Measurements from ENCODE around the gene TEKT3.

Gene TEKT3

DNA sequence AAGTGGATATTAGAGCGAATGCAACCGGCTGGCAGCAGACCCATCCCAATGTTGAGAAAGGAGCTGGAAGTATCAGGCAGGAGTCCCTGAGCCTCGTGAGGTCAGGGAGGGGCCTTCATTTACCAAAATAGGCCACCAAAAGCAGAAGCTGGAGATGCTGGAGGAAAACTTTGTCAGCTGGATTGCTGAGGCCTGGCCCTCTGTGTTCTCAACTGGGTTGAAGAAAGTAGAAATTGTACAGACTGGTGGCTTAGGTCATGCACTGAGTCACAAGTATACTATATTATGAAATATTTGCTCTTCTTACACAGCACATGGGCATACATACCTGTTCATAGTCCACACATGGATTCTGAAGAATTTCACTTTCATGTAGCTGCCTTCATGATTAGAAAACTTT, 23.2 kb upstream of the TEKT3 start:
- TF ChIP-seq, protein P1, sequence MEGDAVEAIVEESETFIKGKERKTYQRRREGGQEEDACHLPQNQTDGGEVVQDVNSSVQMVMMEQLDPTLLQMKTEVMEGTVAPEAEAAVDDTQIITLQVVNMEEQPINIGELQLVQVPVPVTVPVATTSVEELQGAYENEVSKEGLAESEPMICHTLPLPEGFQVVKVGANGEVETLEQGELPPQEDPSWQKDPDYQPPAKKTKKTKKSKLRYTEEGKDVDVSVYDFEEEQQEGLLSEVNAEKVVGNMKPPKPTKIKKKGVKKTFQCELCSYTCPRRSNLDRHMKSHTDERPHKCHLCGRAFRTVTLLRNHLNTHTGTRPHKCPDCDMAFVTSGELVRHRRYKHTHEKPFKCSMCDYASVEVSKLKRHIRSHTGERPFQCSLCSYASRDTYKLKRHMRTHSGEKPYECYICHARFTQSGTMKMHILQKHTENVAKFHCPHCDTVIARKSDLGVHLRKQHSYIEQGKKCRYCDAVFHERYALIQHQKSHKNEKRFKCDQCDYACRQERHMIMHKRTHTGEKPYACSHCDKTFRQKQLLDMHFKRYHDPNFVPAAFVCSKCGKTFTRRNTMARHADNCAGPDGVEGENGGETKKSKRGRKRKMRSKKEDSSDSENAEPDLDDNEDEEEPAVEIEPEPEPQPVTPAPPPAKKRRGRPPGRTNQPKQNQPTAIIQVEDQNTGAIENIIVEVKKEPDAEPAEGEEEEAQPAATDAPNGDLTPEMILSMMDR (IDR thresholded peaks at IDR 0.05): no peak

DNA sequence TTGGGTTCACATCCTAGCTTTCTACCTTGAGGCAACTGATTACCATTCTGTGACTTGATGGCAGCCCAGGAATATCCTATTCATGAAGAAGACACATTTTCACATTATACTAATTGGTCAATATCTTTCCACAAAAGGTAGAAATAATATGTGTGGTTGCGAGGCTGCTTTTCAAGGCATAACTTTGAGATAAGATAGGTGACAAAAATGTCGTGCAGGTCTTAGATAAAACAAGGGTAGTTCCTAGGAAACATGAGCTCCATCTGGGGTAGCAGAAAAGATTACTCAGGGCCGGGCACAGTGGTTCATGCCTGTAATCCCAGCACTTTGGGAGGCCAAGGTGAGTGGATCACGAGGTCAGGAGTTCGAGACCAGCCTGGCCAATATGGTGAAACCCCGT, 22.3 kb upstream of the TEKT3 start:
- TF ChIP-seq, protein P1 (IDR thresholded peaks at IDR 0.05): no peak

DNA sequence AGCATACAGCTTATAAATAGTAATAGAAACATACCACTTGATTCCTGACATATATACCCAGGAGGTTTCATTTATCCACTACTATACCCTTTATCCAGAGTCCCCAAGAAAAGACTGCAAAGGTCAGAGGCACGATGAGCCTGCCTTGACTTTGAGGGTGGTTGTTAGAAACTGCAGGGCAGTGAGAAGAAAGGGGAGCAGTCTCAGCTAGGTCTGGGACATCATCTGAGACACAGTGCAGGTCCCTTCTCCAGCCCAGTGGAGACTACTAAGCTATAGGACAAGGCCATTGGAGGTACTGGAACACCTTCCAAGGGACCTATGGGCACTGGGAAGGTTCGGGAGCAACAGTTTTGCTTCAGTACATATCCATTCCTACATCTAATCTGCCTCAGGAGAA, 20.2 kb upstream of the TEKT3 start:
- TF ChIP-seq, protein P1 (IDR thresholded peaks at IDR 0.05): no peak

DNA sequence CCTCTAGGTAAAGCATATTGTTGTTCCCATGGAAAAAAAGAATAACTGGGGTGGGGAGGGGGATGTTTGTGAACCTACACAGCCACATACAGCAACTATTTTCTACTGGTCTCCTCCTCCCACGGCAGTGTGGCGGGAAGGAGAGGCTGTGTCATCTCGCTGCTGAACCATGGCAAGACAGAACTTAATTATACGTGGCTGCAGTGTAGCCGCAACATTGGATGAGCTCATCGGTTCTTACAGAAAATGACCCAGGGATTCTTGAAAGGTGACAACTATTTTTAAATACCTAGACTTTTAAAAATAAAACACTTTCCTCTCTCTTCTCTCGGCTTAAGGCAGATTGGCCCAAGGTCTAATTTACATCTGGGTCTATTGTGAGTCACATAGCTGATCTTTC, 19.8 kb upstream of the TEKT3 start:
- TF ChIP-seq, protein P1 (IDR thresholded peaks at IDR 0.05): no peak

DNA sequence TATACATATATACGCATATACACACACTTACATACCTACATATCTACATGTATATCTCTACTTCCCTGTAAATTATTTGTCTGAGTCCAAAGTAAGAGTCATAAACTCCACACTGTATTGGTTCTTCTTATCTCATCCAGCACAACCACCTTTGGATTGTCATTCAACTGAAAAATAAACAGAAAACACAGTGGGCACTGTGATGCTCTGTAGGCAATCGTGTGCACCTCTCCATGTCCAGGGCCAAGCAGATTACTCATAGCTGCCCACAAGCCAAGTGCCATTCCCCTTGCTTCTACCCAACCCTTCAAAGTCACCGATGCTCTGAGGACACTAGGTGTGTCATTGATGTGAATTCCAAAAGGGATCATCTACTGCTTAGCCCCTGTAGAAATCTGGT, 12.9 kb upstream of the TEKT3 start:
- TF ChIP-seq, protein P1 (IDR thresholded peaks at IDR 0.05): no peak

DNA sequence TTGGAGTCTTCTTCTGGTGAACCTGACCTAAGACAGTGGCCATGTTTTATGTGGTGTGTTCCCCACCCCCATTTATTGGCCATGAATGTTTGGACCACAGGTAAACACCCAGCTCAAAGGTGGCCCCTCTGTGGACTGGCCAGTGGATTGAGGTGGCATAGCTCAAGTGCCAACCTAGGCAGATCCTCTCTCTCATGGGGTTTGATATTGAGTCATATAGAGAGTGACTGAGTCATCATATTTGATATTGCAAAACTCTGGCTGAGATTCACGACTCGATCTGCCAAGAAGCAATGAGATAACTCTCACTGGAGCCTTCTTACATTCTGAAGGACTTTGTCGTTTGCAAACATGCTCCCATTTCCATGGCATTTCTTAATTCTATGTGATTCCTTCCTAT, 10.5 kb upstream of the TEKT3 start:
- TF ChIP-seq, protein P1 (IDR thresholded peaks at IDR 0.05): no peak

DNA sequence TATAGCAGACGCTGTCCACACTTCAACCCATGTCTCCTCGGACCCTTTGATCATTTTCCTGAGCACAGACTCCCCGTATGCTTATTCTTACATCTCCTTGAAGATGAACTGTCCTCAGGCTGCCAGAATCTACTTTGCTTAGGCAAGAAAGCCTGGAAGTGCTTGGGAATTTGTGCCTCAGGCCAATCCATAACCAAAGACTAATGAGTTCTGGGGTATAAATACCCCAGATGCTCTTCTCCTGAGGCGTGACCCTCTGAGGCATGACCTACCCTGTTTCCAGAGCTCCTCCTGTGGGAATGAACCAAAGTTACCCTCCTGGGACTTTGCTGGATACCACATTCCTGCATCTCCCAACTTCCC, 10.1 kb upstream of the TEKT3 start:
- TF ChIP-seq, protein P1 (IDR thresholded peaks at IDR 0.05): no peak

DNA sequence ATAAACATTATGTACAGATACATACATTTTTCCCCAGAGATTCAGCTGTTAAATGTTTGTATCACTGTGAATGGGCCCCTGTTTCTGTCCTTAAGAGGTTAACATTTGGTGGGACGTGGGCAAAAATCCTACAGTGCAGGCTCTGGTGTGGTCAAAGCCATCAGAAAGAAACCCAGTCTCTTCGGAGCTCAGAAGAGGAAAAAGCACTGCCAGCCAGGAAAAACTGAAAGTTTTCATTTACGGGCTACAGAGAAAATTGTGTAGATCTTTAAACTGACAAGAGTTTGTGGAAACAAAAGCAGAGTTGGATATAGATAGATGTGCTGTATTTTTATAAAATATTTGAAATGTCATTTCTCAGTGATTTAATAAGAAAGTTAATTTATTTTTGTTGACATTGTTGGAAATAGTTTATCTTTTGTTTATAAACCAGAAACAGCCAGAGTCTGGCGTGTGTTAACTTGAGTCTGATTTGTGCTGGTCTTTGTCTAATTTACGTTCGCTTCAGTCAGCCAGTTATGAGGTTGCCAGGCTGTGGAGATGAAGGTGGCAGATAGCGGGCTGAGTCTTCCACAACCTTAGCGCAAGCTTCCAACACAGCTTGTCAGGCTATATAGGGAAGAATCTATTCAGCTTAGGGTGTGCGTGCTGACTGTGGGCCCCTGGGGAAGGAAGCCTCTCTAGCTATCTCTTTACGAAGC, 9.5 kb upstream of the TEKT3 start:
- TF ChIP-seq, protein P1 (IDR thresholded peaks at IDR 0.05): no peak

Data from LNCAP (cell line).